Adipose tissue (tissue), 3 donors: Measurements from ENCODE around the gene C11orf97. TPM values are rescaled to one million over a fixed set of nuclear protein-coding genes. Genes with fewer than 3 reads are reported as not detected.

Experiments
- H3K27ac ChIP-seq: one replicate; pipeline ENCODE4 v1.5.1; 2013; ENCODE audit warnings: low read depth, low read length
- WGBS, 3 donors: extraction: QIAGEN DNeasy Blood & Tissue Kit; methylation state at CpG; one replicate each; pipeline ENCODE4 v1.1.7; 2013; 5-methylcytosine and 5-hydroxymethylcytosine counted together
- polyA plus RNA-seq, 3 donors: library from polyadenylated mRNA; stranded (reverse); fragments of 200-250 nt; gene quantifications; one replicate each; pipeline ENCODE4 v1.2.3, GENCODE V29; 2013
- donor health status: healthy with polysubstance abuse.
- donor health status: Bipolar disorder and iron deficiency.
- donor health status: healthy.

Gene C11orf97
- polyA plus RNA-seq, 3 donors = not detected

DNA sequence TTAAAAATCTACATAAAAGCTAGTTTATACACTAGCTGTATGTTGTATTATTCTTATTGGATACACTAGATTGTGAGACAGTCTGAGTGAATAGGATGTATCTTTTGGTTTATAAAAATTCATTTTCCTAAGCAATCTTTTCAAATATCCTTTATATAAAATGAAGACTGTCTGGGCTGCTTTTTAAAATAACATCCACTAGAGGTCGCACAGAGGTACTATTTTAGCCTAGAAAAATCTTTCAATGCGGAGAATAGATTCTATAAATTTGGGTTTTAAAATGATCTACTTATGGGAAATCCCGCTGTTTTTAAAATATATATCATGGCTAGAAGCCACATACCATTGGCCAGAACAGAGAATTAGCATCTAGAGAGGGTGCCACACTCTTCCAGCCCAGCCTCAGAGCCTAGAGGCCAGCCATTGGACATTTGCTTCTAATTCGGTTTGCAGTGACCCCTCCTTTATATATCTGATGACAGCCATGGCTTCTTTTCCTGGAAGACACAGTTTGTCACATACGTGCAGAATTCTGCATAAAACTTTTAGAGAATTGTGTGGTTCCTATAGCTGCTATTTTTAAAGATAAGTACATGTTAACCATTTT, 7.3 kb downstream of the C11orf97 start:
- H3K27ac ChIP-seq = no peak overlapping the region
- WGBS, 3 donors = 2 to 11% (median 10%) methylated on average over 5 of the region's 5 CpGs

DNA sequence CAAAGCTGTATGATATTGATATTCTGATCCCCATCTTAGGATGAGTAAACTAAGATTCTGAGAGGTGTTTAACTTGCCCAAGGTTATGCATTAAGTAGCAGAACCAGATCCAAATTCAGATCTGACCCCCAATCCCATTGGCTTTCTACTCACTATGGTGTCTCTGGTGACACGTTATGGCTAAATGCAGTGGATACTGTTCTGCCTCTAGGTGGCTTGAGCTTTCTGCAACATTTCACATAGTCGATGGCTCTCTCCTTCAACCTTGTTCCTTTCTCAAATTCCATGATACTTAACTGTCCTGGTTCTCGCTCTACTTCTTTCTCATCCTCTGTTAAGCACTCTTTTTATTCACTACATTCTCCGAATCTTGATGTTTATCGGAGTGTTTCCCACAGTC, 9.4 kb downstream of the C11orf97 start:
- H3K27ac ChIP-seq = no peak overlapping the region
- 48 to 67% (median 54%) methylated on average over 4 to 5 of the region's 5 CpGs for WGBS, 3 donors

DNA sequence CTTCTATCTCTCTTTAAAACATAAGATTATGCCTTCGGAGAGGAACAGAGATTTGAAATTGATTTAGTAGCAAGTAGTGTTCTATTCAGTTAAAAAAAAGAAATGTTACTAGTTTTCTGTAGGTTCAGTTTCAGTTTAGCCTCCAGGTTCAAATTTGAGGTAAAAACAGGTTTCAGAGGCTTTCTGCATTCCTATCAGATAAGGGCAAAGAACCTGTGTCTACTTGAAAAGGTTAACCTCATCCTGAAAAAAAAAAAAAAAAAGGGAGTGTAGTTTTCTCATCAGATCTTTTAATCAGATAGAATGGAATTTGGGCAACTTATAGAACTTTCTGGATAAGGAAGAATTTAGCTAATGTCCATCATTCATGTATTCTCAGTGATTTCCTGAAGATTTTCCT, 12.1 kb downstream of the C11orf97 start:
- WGBS, 3 donors = 79 to 96% (median 87%) methylated on average over 1 of the region's 1 CpG
- no peak overlapping the region for H3K27ac ChIP-seq

DNA sequence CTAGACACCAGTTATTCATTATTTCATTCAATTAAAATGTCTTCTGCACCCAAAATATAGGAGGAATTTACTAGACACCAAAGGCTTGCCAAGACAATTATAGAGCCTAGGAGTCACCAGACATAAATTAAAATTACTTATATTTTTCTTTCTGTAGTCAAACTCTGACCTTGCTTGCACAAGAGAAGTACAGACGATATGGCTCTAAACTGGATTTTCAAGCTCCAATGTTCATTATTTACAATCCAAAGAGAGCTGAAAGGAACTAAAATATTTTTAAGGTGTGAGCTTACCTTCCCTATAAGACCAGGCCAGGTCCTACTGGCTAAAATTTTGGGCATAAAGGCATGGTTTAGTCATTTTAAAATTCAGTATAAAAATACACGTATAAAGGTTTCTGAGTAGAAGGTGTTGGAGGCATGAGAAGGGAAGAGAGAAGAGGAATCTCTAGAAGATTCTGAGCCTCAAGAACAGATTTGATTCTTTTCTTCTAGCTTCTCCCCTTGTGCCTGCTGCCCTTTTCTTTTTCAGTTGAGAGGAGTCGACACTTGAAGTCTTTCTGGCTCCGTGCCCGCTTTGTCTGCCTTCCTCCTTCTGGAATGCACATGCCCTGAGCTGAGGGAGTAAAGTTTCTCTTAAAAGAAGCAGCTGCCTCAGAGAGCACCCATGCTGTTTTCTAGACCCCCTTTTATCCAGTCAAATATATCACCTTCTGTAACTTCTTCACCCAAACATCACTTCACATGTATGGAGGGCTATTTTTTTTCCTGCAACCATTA, 13.5 kb downstream of the C11orf97 start:
- WGBS, 3 donors = 30 to 37% (median 32%) methylated on average over 5 of the region's 5 CpGs
- no peak overlapping the region for H3K27ac ChIP-seq

DNA sequence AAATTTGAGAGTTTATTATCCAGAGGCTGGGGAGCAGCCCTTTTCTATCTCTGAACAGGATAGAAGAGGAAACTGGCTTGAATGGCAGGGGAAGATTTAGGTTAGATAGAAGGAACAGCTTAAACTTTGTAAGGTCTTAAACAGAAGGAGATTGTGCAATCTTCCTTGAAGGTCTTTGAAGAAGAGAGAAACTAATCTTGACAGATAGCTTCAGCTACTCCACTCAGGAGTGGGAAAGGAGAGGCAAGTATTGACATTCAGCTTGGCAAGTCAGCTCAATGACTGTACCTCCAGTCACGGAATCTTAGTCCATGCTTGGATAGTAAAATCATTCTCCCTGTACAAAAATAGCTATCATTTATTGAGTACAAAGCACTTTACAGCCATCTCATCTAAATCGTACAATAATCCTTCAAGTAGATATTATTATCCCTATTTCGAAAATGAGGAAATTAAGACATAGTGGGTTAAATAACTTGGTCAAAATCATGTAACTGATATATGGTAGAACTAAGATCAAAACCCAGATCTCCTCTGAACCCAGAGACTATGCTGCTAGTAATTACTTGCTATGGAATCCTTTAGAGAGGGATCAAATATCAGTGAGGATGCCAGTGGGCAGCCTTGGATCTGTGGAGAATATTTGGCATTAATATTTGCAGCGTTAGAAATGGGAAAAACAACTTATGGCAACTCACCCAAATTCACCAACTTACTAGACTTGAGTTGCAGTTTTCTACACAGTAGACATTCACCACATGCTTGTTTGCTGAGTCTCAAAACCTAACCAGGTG, 14.6 kb downstream of the C11orf97 start:
- H3K27ac ChIP-seq = no peak overlapping the region
- WGBS, 3 donors = 62 to 78% (median 70%) methylated on average over 4 of the region's 4 CpGs

DNA sequence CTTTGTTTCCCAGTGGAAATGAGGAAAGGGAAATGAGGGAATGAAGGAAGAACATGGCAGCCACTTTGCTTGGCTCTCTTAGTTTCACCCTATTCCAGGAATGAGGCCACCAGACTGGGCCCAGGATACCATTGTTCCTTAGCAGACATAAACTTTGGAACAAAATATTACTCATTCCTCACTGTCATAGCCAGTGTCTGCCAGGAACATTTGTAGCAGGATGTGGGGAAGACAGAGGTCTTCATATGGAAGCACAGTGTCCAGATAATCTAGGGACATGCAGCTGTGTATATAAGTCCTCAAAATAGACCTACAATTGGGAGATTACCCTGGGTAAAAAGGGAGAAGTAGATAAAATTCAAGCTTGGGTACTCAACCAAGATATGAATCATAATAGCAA, 16.3 kb downstream of the C11orf97 start:
- no peak overlapping the region for H3K27ac ChIP-seq

DNA sequence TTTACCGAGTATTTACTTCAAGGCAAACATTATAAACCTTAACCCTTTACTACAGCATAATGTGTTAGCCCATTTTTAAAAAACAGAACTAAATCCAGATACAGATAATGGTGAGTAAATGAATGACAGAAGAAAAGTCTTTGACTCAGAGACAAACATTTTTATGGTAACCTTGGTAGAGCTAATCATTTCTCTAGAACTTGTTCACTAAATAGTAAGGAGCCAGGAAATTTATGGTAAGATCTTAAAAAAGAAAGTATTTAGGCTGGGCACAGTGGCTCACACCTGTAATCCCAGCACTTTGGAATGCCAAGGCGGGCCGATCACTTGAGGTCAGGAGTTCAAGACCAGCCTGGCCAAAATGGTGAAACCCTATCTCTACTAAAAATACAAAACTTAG, 19.9 kb downstream of the C11orf97 start:
- H3K27ac ChIP-seq = no peak overlapping the region
- 92 to 98% (median 95%) methylated on average over 3 of the region's 3 CpGs for WGBS, 3 donors

DNA sequence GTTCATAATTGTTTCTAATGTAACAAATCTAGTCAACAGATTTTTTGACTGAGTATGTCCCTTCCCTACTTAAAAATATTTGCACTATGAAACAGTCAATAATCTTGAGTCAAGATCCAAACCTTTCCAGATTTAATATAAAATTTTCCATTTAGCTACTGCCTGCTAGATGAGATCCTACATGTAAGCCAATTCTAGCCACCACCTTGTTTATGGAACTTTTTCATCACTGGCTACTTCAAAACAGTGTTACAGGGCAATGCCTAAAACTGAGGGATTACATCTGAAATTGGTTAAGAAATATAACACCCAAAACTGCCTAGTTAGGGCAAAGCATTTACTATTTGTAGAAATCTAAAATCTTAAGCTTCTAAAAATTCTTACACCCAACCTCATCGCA, 20.9 kb downstream of the C11orf97 start:
- WGBS, 3 donors = 61 to 97% (median 71%) methylated on average over 1 of the region's 1 CpG
- no peak overlapping the region for H3K27ac ChIP-seq

DNA sequence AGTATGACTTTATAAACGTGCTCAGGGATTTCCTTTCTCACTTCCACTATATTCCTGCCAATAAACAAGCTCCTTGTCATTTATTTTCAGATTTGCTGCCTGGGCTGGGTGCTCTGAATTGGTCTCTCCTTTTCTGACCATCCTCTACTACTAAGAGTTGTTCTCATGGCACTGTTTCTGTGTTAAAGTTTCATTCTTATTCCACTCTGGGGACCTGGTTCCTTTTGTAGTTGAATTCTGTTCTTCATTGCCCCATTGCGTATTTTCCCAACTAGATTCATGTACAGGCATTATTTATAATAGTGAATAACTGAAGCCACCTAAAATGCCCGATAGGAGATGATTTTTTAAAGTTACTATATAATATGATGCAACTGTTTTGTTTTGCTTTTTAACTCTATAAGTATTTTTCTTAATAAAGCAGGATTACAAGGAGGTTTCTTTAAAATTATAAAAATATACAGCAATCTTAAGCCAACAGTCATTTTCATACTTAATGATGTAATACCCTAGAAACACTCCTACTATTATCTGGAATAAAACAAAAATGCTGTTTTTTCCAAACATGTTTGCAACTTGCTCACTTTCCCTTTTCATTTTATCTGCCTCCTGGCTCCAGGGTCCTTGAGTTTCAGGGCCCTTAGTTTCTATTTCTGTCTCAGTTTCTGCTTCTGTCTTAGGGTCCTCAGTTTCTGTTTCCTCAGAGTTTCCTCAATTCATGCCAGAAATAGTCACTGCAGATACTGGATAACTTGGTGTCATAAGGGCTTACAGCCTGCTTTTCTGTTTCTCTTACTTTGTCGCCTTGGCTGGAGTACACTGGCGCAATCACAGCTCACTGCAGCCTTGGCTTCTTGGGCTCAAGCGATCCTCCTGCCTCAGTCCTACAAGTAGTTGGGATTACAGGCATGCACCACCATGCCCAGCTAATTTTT, 21.7 kb downstream of the C11orf97 start:
- H3K27ac ChIP-seq = no peak overlapping the region
- WGBS, 3 donors = 50 to 72% (median 50%) methylated on average over 6 of the region's 6 CpGs

DNA sequence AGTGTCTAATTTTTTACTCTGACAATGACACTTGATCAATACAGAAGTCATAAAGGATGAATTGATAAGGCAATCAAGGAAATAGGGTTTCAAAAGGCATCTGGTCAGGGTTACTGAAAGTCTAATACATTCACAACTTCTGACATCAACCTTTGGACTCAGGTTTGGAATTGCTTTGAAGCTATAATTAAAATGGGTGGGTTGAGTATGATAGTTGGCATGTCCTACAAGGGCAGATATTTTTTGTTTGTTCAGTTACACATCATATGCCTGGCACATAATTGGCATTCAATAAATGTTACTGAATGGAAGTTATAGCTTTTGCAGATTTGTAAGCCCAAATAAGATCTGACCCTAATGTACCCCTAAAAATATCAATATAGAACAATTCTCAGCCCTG, 24.1 kb downstream of the C11orf97 start:
- no peak overlapping the region for H3K27ac ChIP-seq

DNA sequence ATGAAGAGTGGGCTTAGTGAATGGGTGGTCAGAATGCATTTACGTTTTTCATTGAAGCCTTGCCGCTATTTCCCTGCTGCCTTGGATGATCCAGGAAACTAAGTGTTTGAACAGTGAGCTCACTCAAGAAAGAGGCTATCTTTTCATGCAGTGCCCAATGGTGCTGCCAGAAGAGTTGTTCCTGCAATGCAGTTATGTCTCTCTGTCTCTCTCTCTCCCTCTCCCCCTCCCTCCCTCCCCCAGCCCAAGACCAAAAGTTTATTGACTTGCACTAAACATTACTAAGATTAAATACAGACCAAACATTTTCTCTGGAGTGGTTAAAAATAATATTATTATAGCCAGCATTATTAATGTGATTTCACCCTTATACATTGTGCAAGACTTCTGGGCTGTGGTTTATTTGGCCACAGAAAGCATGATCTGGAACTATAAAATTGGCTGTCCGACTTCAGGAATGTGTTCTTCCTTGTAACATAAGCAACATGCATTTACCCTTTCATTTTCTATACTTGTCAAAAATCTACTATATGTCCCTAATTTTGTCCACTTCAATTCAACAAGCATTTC, 24.9 kb downstream of the C11orf97 start:
- no peak overlapping the region for H3K27ac ChIP-seq
- WGBS, 3 donors = 46 to 63% (median 52%) methylated on average over 3 of the region's 3 CpGs

DNA sequence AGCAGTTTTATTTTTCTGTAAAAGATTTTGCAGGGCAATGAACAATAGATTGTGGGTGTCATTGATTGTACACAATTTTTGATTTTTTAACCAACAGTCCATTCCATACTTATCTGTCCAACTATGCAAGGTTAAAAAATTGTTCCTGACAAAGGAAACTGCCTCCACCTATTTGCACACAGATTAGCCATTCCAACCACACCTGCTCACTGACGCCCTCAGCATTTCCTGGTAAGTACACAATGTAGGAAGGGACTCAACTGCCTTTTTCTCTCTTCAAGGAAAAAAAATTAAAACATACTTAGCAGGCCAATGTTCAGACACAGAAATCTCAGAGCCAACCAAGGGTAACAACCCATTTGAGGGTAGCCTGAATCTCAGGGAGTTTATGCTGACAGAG, 27.2 kb downstream of the C11orf97 start:
- WGBS, 3 donors = 32 to 65% (median 33%) methylated on average over 1 of the region's 1 CpG

DNA sequence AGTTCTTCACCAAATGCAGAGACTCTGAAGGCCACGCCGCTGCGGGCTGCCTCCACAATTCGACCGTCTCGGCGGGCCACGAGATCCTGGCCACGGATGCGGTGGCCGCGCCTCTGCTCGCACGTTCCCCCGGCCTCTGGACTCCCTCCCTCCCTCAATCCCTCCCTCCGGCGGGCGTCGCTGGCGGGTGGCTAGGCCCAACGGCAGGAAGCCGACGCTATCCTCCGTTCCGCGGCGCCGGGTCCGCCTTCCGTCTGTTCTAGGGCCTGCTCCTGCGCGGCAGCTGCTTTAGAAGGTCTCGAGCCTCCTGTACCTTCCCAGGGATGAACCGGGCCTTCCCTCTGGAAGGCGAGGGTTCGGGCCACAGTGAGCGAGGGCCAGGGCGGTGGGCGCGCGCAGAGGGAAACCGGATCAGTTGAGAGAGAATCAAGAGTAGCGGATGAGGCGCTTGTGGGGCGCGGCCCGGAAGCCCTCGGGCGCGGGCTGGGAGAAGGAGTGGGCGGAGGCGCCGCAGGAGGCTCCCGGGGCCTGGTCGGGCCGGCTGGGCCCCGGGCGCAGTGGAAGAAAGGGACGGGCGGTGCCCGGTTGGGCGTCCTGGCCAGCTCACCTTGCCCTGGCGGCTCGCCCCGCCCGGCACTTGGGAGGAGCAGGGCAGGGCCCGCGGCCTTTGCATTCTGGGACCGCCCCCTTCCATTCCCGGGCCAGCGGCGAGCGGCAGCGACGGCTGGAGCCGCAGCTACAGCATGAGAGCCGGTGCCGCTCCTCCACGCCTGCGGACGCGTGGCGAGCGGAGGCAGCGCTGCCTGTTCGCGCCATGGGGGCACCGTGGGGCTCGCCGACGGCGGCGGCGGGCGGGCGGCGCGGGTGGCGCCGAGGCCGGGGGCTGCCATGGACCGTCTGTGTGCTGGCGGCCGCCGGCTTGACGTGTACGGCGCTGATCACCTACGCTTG, 31.7 kb downstream of the C11orf97 start, which contains the start of gene FUT4:
Gene FUT4, plus strand, starts transcription at position 227 of the 951 bp plus-strand sequence. Its CDS starts 213 bp downstream, at position 440.
- peak within 1 kb of the TSS; percentile 75 for H3K27ac ChIP-seq
- 0 to 1% (median 1%) methylated on average over 84 to 109 of the region's 109 CpGs for whole genome bisulfite sequencing, 3 donors

More for the DNA sequence above, 27.2 kb downstream of the C11orf97 start:
- H3K27ac ChIP-seq = no peak overlapping the region

DNA sequence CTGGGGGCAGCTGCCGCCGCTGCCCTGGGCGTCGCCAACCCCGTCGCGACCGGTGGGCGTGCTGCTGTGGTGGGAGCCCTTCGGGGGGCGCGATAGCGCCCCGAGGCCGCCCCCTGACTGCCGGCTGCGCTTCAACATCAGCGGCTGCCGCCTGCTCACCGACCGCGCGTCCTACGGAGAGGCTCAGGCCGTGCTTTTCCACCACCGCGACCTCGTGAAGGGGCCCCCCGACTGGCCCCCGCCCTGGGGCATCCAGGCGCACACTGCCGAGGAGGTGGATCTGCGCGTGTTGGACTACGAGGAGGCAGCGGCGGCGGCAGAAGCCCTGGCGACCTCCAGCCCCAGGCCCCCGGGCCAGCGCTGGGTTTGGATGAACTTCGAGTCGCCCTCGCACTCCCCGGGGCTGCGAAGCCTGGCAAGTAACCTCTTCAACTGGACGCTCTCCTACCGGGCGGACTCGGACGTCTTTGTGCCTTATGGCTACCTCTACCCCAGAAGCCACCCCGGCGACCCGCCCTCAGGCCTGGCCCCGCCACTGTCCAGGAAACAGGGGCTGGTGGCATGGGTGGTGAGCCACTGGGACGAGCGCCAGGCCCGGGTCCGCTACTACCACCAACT, 32.5 kb downstream of the C11orf97 start:
- H3K27ac ChIP-seq = peak overlapping the region; percentile 75
- 7 to 13% (median 13%) methylated on average over 53 to 59 of the region's 59 CpGs for WGBS, 3 donors

DNA sequence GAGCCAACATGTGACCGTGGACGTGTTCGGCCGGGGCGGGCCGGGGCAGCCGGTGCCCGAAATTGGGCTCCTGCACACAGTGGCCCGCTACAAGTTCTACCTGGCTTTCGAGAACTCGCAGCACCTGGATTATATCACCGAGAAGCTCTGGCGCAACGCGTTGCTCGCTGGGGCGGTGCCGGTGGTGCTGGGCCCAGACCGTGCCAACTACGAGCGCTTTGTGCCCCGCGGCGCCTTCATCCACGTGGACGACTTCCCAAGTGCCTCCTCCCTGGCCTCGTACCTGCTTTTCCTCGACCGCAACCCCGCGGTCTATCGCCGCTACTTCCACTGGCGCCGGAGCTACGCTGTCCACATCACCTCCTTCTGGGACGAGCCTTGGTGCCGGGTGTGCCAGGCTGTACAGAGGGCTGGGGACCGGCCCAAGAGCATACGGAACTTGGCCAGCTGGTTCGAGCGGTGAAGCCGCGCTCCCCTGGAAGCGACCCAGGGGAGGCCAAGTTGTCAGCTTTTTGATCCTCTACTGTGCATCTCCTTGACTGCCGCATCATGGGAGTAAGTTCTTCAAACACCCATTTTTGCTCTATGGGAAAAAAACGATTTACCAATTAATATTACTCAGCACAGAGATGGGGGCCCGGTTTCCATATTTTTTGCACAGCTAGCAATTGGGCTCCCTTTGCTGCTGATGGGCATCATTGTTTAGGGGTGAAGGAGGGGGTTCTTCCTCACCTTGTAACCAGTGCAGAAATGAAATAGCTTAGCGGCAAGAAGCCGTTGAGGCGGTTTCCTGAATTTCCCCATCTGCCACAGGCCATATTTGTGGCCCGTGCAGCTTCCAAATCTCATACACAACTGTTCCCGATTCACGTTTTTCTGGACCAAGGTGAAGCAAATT, 33.3 kb downstream of the C11orf97 start:
- 45 to 52% (median 50%) methylated on average over 53 to 54 of the region's 54 CpGs for whole genome bisulfite sequencing, 3 donors
- H3K27ac ChIP-seq = peak overlapping the region; percentile 75

DNA sequence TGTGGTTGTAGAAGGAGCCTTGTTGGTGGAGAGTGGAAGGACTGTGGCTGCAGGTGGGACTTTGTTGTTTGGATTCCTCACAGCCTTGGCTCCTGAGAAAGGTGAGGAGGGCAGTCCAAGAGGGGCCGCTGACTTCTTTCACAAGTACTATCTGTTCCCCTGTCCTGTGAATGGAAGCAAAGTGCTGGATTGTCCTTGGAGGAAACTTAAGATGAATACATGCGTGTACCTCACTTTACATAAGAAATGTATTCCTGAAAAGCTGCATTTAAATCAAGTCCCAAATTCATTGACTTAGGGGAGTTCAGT, 33.9 kb downstream of the C11orf97 start:
- 29 to 69% (median 60%) methylated on average over 2 of the region's 2 CpGs for WGBS, 3 donors
- no peak overlapping the region for H3K27ac ChIP-seq
